Caco-2 (cell line): ENCODE results near the gene TASL. TPM values are rescaled to one million over a fixed set of nuclear protein-coding genes. Genes with fewer than 3 reads are reported as not detected.
A peak's percentile ranks its signal among the peaks of the same experiment; 100 is the strongest.

Source experiments
- BruUV-seq: library from RNA; stranded (reverse); fragments of 400-500 nt; replicated peaks from 2 replicates; lab custom pipeline; 2021; lab: Mats Ljungman, UMichigan
- CTCF ChIA-PET: fragments of 300-600 bp; sonication (Branson Sonifier 250); formaldehyde crosslinking; loops from one replicate; lab custom pipeline; 2022; ENCODE audit warnings: antibody characterized with exemption; lab: Charles Lee
- POLR2A ChIA-PET: fragments of 300-600 bp; sonication (Branson Sonifier 250); formaldehyde crosslinking; loops from one replicate; lab custom pipeline; 2022; ENCODE audit warnings: antibody characterized with exemption; lab: Charles Lee
- DNase-seq, 2 experiments: peaks; one replicate each; pipeline versions ENCODE4 v3.0.0 to v3.0.0-alpha.2; 2020 to 2022
- H3K27me3 ChIP-seq: replicated peaks from 2 replicates; pipeline ENCODE4 v1.6.0; 2011; ENCODE audit warnings: low read length; ENCODE audit not compliant: control insufficient read depth, insufficient read depth
- H3K36me3 ChIP-seq: 2 replicates; pipeline ENCODE4 v1.5.1; 2011; ENCODE audit warnings: low read length; ENCODE audit not compliant: control insufficient read depth, insufficient read depth
- H3K4me1 ChIP-seq: fragments of 250-450 bp; sonication (Bioruptor Pico); 2 replicates; pipeline ENCODE4 v1.5.1; 2020; ENCODE audit warnings: mild to moderate bottlenecking
- H3K4me3 ChIP-seq: 2 replicates; pipeline ENCODE4 v1.5.1; 2011; ENCODE audit warnings: low read depth, mild to moderate bottlenecking, control low read depth, low read length
- H3K9me3 ChIP-seq: fragments of 250-450 bp; sonication (Bioruptor Pico); 2 replicates; pipeline ENCODE4 v1.5.1; 2020; ENCODE audit warnings: mild to moderate bottlenecking, moderate library complexity
- H3K27ac Mint-ChIP-seq: one replicate; pipeline ENCODE4 v1.8.0; 2022; ENCODE audit warnings: mixed read lengths; ENCODE audit not compliant: unreplicated experiment
- H3K27me3 Mint-ChIP-seq: one replicate; pipeline ENCODE4 v1.8.0; 2022; ENCODE audit warnings: mixed read lengths; ENCODE audit not compliant: insufficient read depth, unreplicated experiment
- H3K36me3 Mint-ChIP-seq: one replicate; pipeline ENCODE4 v1.8.0; 2022; ENCODE audit warnings: mild to moderate bottlenecking, mixed read lengths; ENCODE audit not compliant: insufficient read depth, unreplicated experiment
- H3K4me1 Mint-ChIP-seq: one replicate; pipeline ENCODE4 v1.8.0; 2022; ENCODE audit warnings: low read depth, mixed read lengths; ENCODE audit not compliant: unreplicated experiment
- H3K4me3 Mint-ChIP-seq: one replicate; pipeline ENCODE4 v1.8.0; 2022; ENCODE audit warnings: mild to moderate bottlenecking, moderate library complexity, mixed read lengths; ENCODE audit not compliant: unreplicated experiment
- H3K9me3 Mint-ChIP-seq: one replicate; pipeline ENCODE4 v1.8.0; 2022; ENCODE audit warnings: mixed read lengths; ENCODE audit not compliant: unreplicated experiment
- intact Hi-C: fragments of 100-400 bp; cut with micrococcal nuclease; formaldehyde crosslinking; loops from one replicate; pipeline ENCODE4 v1.10.0; 2022; ENCODE audit not compliant: unreplicated experiment
- total RNA-seq: library from RNA; stranded (reverse); gene quantifications from 2 replicates; pipeline ENCODE4 v1.2.3, GENCODE V29; 2022
- TF ChIP-seq, protein P1 (sequence below), 2 experiments: fragments of 200-600 bp in 1 of 2; IDR thresholded peaks; 1 replicate in 1 of 2; 2 replicates in 1 of 2; pipeline versions ENCODE4 v1.5.1 to v1.8.0; 2011 to 2022; ENCODE audit warnings: antibody characterized with exemption in 1 of 2, control low read depth in 1 of 2, inconsistent platforms in 1 of 2, low read depth in 1 of 2, low read length in 1 of 2, mild to moderate bottlenecking in 1 of 2, moderate library complexity in 1 of 2; ENCODE audit not compliant: insufficient read depth in 1 of 2, severe bottlenecking in 1 of 2, unreplicated experiment in 1 of 2

The TASL gene
- total RNA-seq, 1 experiment from 2014 or later = not detected

DNA sequence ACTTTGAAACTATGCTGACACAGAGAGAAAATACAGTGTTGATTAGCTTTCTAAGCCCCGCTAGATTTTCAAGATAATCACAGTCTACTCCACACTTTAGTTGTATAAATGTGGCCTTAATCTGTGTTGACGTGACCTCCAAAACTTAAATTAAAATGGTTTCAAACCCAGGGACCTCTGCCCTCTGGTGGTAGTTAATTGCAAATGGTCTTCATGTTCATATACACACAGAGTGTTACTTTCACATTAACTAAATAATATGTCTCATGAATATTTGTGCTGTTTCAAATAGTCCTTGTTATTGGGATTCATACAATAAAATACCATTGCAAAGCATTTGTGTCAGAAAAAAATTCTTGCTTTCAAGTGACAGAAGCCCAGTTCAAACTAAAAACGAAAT, 64.3 kb downstream of the TASL start:
- TF ChIP-seq, protein P1, sequence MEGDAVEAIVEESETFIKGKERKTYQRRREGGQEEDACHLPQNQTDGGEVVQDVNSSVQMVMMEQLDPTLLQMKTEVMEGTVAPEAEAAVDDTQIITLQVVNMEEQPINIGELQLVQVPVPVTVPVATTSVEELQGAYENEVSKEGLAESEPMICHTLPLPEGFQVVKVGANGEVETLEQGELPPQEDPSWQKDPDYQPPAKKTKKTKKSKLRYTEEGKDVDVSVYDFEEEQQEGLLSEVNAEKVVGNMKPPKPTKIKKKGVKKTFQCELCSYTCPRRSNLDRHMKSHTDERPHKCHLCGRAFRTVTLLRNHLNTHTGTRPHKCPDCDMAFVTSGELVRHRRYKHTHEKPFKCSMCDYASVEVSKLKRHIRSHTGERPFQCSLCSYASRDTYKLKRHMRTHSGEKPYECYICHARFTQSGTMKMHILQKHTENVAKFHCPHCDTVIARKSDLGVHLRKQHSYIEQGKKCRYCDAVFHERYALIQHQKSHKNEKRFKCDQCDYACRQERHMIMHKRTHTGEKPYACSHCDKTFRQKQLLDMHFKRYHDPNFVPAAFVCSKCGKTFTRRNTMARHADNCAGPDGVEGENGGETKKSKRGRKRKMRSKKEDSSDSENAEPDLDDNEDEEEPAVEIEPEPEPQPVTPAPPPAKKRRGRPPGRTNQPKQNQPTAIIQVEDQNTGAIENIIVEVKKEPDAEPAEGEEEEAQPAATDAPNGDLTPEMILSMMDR (IDR thresholded peaks at IDR 0.05; ENCODE audit: insufficient read depth in 1 of 2, low read depth in 1 of 2, low read length in 1 of 2, severe bottlenecking in 1 of 2, unreplicated experiment in 1 of 2) = peak; percentile 20 to 45
- CTCF ChIA-PET = no interaction called here

More for the DNA sequence above, 64.3 kb downstream of the TASL start:
- Histone ChIP-seq H3K9me3 (no peaks in the 10 kb centered on the region), H3K4me3 (no peak overlapping the region), H3K4me1 (no peaks in the 10 kb centered on the region), H3K27me3 (no peaks in the 10 kb centered on the region), H3K36me3 (no peaks in the 10 kb centered on the region)
- intact Hi-C loops = no loop called here
- H3K9me3 Mint-ChIP-seq = no peaks in the 10 kb centered on the region
- H3K4me3 Mint-ChIP-seq = no peak overlapping the region
- H3K36me3 Mint-ChIP-seq = no peaks in the 10 kb centered on the region
- POLR2A ChIA-PET = no interaction called here
- H3K27ac Mint-ChIP-seq = no peak overlapping the region
- BruUV-seq = no TSS peak
- peaks cover 17% of the 10 kb centered on the region for H3K27me3 Mint-ChIP-seq
- DNase-seq = no peak
- peaks cover 7% of the 10 kb centered on the region for H3K4me1 Mint-ChIP-seq

Other genes starting within 250 kb of the TASL start
- gene GK, start 75.7 kb upstream of the TASL start, total RNA-seq = 5.6 and 6.5 TPM in 2 replicates